Upper lobe of left lung (tissue), 6 donors: ENCODE data around the gene EXPH5. TPM values are rescaled to one million over a fixed set of nuclear protein-coding genes. Genes with fewer than 3 reads are reported as not detected.

ENCODE experiments used
- ATAC-seq, 2 donors: fragments of 200-7000 bp; cut with Tn5 transposase; one replicate each; pipeline ENCODE4 v1.9.1; 2022; ENCODE audit warnings: mild to moderate bottlenecking in 2 of 2, moderate library complexity in 2 of 2; ENCODE audit not compliant: low FRiP score in 2 of 2
- DNase-seq, 2 donors: peaks; one replicate each; pipeline ENCODE4 v3.0.0-alpha.2; 2019 to 2020
- H3K27ac ChIP-seq, 4 donors: fragments of 200-600 bp; sonication (generic); one replicate each; pipeline ENCODE4 v1.5.1; 2016 to 2019
- H3K27me3 ChIP-seq, 4 donors: fragments of 200-600 bp; sonication (generic); one replicate each; pipeline ENCODE4 v1.5.1; 2017 to 2019
- H3K36me3 ChIP-seq, 4 donors: fragments of 200-600 bp; sonication (generic); one replicate each; pipeline ENCODE4 v1.5.1; 2016 to 2019
- H3K4me1 ChIP-seq, 4 donors: fragments of 200-600 bp; sonication (generic); one replicate each; pipeline ENCODE4 v1.5.1; 2018 to 2019
- H3K4me3 ChIP-seq, 4 donors: fragments of 200-600 bp; sonication (generic); one replicate each; pipeline ENCODE4 v1.5.1; 2017 to 2019; ENCODE audit warnings: mild to moderate bottlenecking in 2 of 4, moderate library complexity in 1 of 4
- H3K9me3 ChIP-seq, 4 donors: fragments of 200-600 bp; sonication (generic); one replicate each; pipeline ENCODE4 v1.5.1; 2018 to 2019
- EP300 ChIP-seq, 4 donors: sonication (generic); formaldehyde crosslinking; IDR thresholded peaks; one replicate each; pipeline ENCODE4 v1.5.1; 2017; ENCODE audit warnings: antibody characterized with exemption in 4 of 4, control low read depth in 2 of 4
- POLR2A ChIP-seq, 4 donors: fragments of 450-650 bp; IDR thresholded peaks; one replicate each; pipeline ENCODE4 v1.5.1; 2016 to 2017; ENCODE audit warnings: antibody characterized with exemption in 4 of 4, mild to moderate bottlenecking in 2 of 4
- POLR2AphosphoS5 ChIP-seq, 2 donors: sonication (generic); formaldehyde crosslinking; IDR thresholded peaks; one replicate each; pipeline ENCODE4 v1.5.1; 2017; ENCODE audit warnings: antibody characterized with exemption in 2 of 2
- WGBS, 2 donors: methylation state at CpG; one replicate each; pipeline ENCODE4 v1.1.5; 2017 to 2018; 5-methylcytosine and 5-hydroxymethylcytosine counted together
- total RNA-seq, 6 donors: library from RNA; depleted of rRNA in 4 of 6; stranded (reverse); fragments of >200 nt in 4 of 6; gene quantifications; one replicate each; pipeline versions ENCODE4 v1.1.0 to v1.2.1, GENCODE V29; 2016 to 2021
- TF ChIP-seq, protein P1 (sequence below), 6 experiments: fragments of 450-650 bp in 4 of 6; fragments of 200-600 bp in 2 of 6; sonication (generic) in 2 of 6; IDR thresholded peaks; one replicate each; pipeline ENCODE4 v1.5.1; 2016 to 2019; ENCODE audit warnings: antibody characterized with exemption in 6 of 6
- donor health status: DM: no; HTN: no; CAD: no; lungs with moderate emphysema.
- donor health status: DM: no; HTN: yes; CAD: no; lungs with severe emphysema.

The EXPH5 gene
- total RNA-seq, 6 donors from 2014 or later = 12.8 to 47.0 (median 28.3) TPM

DNA sequence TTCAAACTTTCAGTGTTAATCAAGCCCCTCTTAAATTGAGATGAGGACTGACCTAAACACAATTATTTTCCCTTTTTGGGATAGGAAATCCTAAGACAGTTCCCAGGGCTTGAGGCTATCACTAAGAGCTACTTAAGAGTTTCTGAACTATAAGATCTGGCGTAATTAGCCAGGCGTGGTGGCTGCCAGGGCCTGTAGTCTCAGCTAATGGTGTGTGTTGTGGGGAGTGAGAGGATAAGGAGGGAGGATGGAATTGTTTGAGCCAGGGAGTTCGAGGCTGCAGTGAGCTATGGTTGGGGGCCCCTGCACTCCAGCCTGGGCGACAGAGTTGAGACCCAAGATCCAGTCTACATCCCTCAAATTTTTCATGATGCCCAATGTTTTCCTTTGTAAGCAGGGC is 23.5 kb upstream of the EXPH5 start:
- H3K36me3 ChIP-seq = no peaks in the 10 kb centered on the region
- ATAC-seq (no peak), DNase-seq (no peak)
- H3K4me3 ChIP-seq = no peak overlapping the region
- no peak overlapping the region for H3K27ac ChIP-seq
- no peaks in the 10 kb centered on the region for H3K27me3 ChIP-seq
- no peaks in the 10 kb centered on the region for H3K9me3 ChIP-seq
- H3K4me1 ChIP-seq = no peaks in the 10 kb centered on the region
- WGBS, 2 donors = 76 to 77% methylated on average over 4 of the region's 4 CpGs
- TF ChIP-seq POLR2A (IDR thresholded peaks at IDR 0.05) = no peak
- TF ChIP-seq POLR2AphosphoS5 (IDR thresholded peaks at IDR 0.05) = no peak
- TF ChIP-seq, protein P1, sequence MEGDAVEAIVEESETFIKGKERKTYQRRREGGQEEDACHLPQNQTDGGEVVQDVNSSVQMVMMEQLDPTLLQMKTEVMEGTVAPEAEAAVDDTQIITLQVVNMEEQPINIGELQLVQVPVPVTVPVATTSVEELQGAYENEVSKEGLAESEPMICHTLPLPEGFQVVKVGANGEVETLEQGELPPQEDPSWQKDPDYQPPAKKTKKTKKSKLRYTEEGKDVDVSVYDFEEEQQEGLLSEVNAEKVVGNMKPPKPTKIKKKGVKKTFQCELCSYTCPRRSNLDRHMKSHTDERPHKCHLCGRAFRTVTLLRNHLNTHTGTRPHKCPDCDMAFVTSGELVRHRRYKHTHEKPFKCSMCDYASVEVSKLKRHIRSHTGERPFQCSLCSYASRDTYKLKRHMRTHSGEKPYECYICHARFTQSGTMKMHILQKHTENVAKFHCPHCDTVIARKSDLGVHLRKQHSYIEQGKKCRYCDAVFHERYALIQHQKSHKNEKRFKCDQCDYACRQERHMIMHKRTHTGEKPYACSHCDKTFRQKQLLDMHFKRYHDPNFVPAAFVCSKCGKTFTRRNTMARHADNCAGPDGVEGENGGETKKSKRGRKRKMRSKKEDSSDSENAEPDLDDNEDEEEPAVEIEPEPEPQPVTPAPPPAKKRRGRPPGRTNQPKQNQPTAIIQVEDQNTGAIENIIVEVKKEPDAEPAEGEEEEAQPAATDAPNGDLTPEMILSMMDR (IDR thresholded peaks at IDR 0.05) = no peak
- TF ChIP-seq EP300 (IDR thresholded peaks at IDR 0.05) = no peak

DNA sequence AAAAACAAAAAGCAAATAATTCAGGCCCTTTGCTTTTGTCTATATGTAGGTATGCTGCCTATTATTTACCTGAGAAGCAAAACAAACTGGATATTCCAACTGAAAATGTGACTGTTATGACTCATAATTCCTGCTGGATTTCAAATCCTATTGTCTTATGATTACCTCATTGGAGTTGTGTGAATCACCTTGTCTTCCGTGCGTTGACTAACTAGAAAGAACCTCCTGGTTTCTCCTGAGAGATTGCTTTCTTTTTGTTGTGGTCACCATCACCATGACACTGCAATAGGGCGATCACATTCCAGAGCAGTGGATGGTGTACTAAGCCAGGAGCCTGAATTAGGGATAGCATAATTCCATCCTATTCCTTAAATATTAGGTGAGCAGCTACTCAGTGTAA is 23.0 kb upstream of the EXPH5 start:
- no peaks in the 10 kb centered on the region for H3K36me3 ChIP-seq
- H3K4me1 ChIP-seq = no peaks in the 10 kb centered on the region
- ATAC-seq = no peak
- no peaks in the 10 kb centered on the region for H3K9me3 ChIP-seq
- no peak for TF ChIP-seq POLR2AphosphoS5 (IDR thresholded peaks at IDR 0.05)
- no peak for TF ChIP-seq POLR2A (IDR thresholded peaks at IDR 0.05)
- TF ChIP-seq, protein P1 (IDR thresholded peaks at IDR 0.05) = no peak
- TF ChIP-seq EP300 (IDR thresholded peaks at IDR 0.05) = no peak
- WGBS, 2 donors = 90 to 92% methylated on average over 3 of the region's 3 CpGs
- no peak overlapping the region for H3K27ac ChIP-seq
- H3K27me3 ChIP-seq = no peaks in the 10 kb centered on the region
- H3K4me3 ChIP-seq = no peak overlapping the region
- no peak for DNase-seq

DNA sequence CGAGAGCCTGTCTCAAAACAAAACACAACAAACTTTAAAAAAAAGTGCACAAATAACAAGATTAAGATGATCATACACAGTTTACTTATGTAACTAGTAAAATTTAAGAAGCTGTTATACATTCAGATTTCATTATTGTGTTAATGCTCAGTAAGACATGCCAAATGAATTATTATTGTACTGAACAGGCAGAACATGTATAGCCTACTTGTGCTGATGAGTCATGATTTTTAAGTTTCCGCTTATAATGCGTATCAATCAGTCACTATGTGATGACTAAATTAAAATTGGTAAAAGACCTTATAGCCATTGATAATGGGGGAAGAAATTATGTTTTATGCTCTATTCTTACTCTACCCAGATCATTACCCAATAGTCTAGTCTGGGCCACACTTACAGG is 20.5 kb upstream of the EXPH5 start:
- Histone ChIP-seq H3K4me3 (no peak overlapping the region), H3K4me1 (no peaks in the 10 kb centered on the region), H3K27ac (no peak overlapping the region), H3K36me3 (no peaks in the 10 kb centered on the region), H3K27me3 (no peaks in the 10 kb centered on the region), H3K9me3 (no peaks in the 10 kb centered on the region)
- no peak for DNase-seq
- WGBS, 2 donors = 95 to 96% methylated on average over 3 of the region's 3 CpGs
- no peak for TF ChIP-seq POLR2A (IDR thresholded peaks at IDR 0.05)
- TF ChIP-seq, protein P1 (IDR thresholded peaks at IDR 0.05) = no peak
- no peak for TF ChIP-seq POLR2AphosphoS5 (IDR thresholded peaks at IDR 0.05)
- TF ChIP-seq EP300 (IDR thresholded peaks at IDR 0.05) = no peak
- ATAC-seq = no peak

DNA sequence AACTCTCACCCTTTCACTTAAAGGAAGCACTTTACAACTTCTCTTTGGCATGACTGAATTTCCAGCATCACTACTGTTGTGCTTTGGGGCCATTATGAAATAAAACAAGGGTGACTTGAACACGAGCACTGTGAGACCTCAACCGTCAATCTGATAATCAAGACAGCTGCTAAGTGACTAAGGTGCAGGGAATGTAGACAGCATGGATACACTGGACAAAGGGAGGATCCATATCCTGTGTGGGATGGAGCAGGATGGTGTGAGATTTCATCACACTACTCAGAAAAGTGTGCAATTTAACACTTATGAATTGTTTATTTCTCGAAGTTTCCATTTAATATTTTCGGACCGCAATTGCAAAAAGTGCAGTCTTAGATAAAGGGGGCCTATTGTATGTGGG is 16.1 kb upstream of the EXPH5 start:
- H3K36me3 ChIP-seq = no peaks in the 10 kb centered on the region
- DNase-seq = no peak

DNA sequence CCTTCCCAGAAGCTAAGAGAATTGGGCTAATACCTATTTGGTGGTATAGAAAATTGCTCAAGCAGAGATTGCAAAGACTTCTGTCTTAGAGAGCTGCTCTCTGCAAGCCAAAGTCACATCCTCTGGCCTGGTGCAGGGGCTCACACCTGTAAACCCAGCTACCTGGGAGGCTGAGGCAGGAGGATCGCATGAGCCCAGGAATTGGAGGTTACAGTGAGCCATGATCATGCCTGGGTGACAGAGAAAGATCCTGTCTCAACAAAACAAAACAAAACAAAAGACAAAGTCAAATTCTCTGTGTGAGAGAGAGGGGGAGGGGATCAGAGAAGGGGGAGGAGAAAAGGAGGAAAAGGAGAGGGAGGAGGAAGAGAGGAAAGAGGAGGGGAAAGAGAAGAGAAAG is 15.0 kb upstream of the EXPH5 start:
- DNase-seq (no peak), ATAC-seq (no peak)
- Histone ChIP-seq H3K4me3 (no peak overlapping the region), H3K4me1 (no peaks in the 10 kb centered on the region), H3K9me3 (no peaks in the 10 kb centered on the region), H3K27ac (no peak overlapping the region), H3K27me3 (no peaks in the 10 kb centered on the region), H3K36me3 (no peaks in the 10 kb centered on the region)
- WGBS, 2 donors = 94 to 100% methylated on average over 1 of the region's 1 CpG
- TF ChIP-seq, protein P1 (IDR thresholded peaks at IDR 0.05) = no peak
- TF ChIP-seq POLR2A (IDR thresholded peaks at IDR 0.05) = no peak
- no peak for TF ChIP-seq EP300 (IDR thresholded peaks at IDR 0.05)

More for the DNA sequence above, 16.1 kb upstream of the EXPH5 start:
- H3K4me1 ChIP-seq = no peaks in the 10 kb centered on the region
- H3K27ac ChIP-seq = no peak overlapping the region
- WGBS, 2 donors = 74 to 82% methylated on average over 5 of the region's 5 CpGs
- TF ChIP-seq POLR2AphosphoS5 (IDR thresholded peaks at IDR 0.05) (no peak), POLR2A (IDR thresholded peaks at IDR 0.05) (no peak), EP300 (IDR thresholded peaks at IDR 0.05) (no peak)
- TF ChIP-seq, protein P1 (IDR thresholded peaks at IDR 0.05) = no peak
- H3K4me3 ChIP-seq = no peak overlapping the region
- no peaks in the 10 kb centered on the region for H3K9me3 ChIP-seq
- H3K27me3 ChIP-seq = no peaks in the 10 kb centered on the region
- no peak for ATAC-seq
